GM19023 (cell line): ENCODE measurements around the gene FERMT1.

Source experiments
- ATAC-seq: cut with Tn5 transposase; IDR thresholded peaks from one replicate; pipeline ENCODE4 v1.9.1; 2021; ENCODE audit warnings: mild to moderate bottlenecking, moderate library complexity; ENCODE audit not compliant: unreplicated experiment

The FERMT1 gene, protein sequence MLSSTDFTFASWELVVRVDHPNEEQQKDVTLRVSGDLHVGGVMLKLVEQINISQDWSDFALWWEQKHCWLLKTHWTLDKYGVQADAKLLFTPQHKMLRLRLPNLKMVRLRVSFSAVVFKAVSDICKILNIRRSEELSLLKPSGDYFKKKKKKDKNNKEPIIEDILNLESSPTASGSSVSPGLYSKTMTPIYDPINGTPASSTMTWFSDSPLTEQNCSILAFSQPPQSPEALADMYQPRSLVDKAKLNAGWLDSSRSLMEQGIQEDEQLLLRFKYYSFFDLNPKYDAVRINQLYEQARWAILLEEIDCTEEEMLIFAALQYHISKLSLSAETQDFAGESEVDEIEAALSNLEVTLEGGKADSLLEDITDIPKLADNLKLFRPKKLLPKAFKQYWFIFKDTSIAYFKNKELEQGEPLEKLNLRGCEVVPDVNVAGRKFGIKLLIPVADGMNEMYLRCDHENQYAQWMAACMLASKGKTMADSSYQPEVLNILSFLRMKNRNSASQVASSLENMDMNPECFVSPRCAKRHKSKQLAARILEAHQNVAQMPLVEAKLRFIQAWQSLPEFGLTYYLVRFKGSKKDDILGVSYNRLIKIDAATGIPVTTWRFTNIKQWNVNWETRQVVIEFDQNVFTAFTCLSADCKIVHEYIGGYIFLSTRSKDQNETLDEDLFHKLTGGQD

GRCh38 chr20:6122873-6123648 lies at the start of gene FERMT1:
Gene FERMT1 (minus strand): TSS chr20:6123030. CDS start chr20:6119554, 3,476 bp downstream.
- peak; percentile 76 for ATAC-seq

DNA sequence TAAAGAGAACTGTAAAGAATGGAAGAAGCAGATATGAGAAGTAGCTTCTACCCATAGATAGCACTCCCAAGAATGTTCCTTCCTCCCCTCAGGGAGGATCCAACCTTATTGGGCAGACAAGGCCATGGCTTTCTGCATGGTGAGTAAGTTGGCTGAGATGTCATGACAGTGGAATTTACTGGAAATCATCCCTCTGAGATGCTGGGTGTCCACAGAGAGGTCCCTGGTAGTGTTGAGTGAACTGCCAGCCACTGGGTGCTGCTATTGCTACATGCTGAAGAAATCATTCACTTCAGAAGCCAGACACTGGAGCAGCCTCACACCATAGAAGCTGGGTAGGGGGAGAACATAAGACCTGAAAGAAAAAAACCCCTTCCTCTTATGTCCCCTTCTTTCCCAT lies 46.4 kb upstream of the FERMT1 start:
- ATAC-seq = no peak

DNA sequence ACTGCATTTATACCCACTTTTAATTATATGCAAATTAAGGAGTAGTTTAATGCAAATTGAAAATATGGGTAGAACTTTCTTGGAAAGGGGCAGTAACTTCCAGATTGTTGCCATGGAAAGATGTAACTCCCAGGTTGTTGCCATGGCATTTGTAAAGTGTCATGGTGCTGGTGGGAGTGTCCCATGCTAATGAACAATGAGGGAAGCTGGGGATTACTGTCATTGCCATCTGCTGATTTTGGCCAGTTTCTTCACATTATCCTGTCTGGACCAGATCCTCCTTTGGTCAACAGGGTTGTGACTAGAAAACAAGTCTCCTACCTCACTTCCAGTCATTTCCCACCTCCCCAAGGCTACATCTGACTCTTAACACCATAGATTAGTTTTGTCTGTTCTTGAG lies 45.4 kb upstream of the FERMT1 start:
- ATAC-seq = no peak

DNA sequence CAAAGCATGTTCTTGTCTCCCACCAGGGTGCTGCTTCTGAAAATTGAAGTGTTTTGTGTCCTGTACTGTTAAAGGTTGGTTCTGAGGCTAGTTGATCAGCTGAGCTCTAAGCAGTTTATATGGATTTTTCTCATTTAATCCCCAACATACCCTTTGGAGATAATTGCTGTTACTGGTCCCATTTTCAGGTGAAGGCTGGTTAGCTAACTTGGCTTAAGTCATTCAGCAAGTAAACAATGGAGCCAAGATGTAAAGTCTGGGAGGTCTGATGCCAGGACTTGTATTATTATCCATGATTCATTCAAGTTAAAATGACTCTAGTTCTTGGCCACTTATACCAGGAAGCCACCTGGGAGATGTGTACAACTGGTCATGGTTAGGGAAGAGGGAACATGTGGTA lies 42.5 kb upstream of the FERMT1 start:
- ATAC-seq = no peak

GRCh38 chr20:6164421-6165341 lies 41.9 kb upstream of the FERMT1 start:
- no peak for ATAC-seq

- ATAC-seq = no peak
These were observed 37.9 kb upstream of the FERMT1 start for GRCh38 chr20:6160736-6161135.

GRCh38 chr20:6157345-6157744 lies 34.5 kb upstream of the FERMT1 start:
- no peak for ATAC-seq

- ATAC-seq = no peak
These were observed 29.9 kb upstream of the FERMT1 start for GRCh38 chr20:6152777-6153176.

DNA sequence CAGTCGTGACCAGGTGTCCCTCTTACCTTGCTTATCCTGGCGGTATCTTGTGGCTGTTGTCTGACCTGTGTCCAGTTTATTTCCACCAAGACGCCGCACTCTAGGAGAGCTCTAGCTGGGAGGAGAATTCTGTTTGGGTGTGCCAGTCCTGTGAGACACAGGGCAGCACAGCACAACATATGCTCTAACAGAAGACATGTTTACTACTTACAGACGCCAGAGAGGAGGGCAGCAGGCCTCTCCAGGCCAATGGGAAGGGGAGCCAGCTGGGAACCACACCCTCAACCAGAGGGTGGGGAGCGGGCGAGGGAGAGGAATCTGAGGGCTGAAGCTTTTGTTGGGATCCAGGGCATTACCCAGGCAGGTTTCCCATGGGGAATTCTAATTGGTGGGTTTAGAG lies 25.2 kb upstream of the FERMT1 start:
- ATAC-seq = no peak

GRCh38 chr20:6142348-6142993 lies 19.6 kb upstream of the FERMT1 start:
- no peak for ATAC-seq

- ATAC-seq = no peak
These were observed 18.1 kb upstream of the FERMT1 start for GRCh38 chr20:6140947-6141346.

DNA sequence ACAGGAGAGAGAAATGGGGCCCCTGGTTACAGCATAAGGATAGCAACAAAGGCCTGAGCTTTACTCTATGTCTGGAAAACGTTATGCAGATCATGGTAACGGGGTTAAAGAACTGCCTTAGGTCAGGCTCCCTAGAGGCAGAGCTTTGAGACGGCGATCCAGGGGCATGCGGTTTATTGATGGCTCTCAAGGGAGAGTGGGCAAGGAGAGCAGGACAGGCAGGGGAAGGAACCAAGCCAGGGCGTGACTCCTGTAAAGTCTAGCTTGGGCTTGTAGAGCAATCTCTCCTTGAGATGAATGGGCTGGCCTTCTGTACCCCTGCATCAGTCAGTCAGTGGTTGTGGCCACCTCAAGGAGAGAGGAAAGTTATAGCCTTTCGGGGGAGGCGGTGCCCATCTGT lies 12.5 kb upstream of the FERMT1 start:
- ATAC-seq = no peak

DNA sequence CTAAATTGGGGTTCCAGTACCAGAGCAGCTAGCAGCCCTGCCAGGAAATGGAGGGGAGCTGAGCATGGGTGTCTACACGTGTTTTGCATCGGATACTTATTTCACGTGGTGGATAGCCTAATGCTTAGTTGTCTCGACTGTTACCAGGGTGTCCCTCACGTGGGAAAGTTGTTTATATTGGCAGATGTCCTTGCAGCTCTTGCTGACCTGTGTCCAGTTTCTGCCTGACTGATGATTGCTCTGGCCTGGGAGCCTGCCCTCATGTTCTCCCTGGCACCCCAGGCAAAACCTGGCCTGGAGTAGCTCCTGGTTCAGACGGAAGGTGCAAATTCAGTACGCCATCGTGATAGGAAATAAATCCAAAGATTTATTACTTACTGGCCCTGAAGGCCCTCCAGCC lies 11.8 kb upstream of the FERMT1 start:
- no peak for ATAC-seq

GRCh38 chr20:6130045-6130444 lies 7.2 kb upstream of the FERMT1 start:
- no peak for ATAC-seq

DNA sequence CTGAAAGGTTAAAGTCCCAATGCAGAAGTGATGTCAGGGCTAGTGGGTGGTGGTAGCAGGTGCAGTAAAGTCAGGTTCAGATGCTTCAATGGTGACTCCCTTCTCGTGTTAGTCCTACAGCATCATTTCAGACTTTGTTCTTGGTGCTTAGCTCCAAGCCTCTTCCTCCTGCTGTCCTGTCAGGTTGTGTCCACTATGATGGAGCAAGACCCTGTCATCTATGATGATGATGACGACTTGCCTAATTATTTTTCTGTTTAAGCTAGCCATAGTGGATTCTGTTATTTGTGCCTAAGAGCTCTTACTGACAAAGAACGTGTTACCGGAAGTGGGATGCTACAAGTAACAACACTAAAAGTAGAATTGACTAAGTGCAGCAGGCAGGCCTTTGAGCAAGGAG lies 5.0 kb upstream of the FERMT1 start:
- ATAC-seq = no peak

- no peak for ATAC-seq
These were observed 4.0 kb upstream of the FERMT1 start for GRCh38 chr20:6126846-6127245.

GRCh38 chr20:6123649-6124014 lies 802 bp upstream of the FERMT1 start:
- no peak for ATAC-seq

DNA sequence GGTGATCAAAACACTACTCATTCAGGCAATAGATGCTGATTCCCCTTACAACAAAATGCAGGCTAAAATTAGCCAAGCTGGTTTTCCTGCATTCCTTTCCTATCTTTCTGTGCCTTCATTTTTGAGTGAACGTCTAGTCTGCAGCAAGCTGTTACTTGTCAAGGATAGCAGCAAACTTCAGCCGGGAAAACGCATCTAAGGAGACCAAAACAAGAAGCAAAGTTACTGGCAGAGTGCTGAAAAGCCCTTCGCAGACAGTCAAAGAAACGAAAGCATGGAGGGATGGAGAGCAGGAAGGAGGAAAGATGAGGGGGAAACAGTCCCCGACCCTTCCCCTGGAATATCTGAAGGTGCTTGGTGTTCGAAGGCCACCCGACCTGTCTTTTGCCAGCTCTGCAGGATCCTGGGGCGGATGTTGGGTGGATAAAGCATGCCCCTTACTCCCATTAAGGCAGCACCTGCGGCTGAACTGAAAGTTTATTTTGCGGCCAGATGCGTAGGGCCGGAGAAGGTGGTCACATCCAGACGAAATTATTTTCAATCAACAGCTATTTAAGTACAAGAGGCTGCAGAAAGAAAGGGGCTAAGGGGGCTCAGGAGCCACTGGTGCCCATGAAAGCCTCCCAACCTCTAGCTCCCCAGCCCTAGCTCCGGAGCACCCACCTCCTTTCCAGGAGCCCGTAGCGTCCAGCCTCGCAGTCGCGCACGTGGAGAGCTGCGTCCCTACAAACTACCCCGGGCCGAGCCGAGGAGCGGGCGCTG lies 538 bp downstream of the FERMT1 start:
- ATAC-seq = no peak

DNA sequence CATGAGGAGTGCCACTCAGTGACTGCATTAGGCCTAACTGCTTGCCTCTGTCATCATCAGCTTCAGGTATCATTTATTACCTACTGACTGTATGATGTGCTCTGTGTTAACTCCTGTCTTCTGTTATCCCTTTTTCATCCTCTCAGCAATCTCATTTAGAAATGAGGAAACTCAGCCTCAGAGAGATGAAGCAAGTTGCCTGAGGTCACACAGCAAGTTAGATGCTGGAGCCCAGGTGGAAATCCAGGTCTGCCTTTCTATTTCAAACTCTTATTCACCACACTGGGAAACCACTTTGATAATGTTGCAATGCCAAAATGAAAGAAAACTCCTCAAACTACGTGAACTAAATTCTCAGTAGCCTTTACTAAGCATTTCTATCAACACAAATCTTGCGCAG lies 1.3 kb downstream of the FERMT1 start:
- no peak for ATAC-seq
